BLaER1 (cell line): ENCODE measurements around the gene KLC3.

Experiments used
- H3K27ac ChIP-seq: shearing (Covaris generic); formaldehyde crosslinking; 2 replicates; pipeline ENCODE4 v1.8.1; 2022
- H3K27me3 ChIP-seq: shearing (Covaris generic); formaldehyde crosslinking; 2 replicates; pipeline ENCODE4 v1.8.1; 2022
- H3K36me3 ChIP-seq: shearing (Covaris generic); formaldehyde crosslinking; 2 replicates; pipeline ENCODE4 v1.8.1; 2022
- H3K4me1 ChIP-seq: shearing (Covaris generic); formaldehyde crosslinking; 2 replicates; pipeline ENCODE4 v1.8.1; 2022
- H3K4me2 ChIP-seq: shearing (Covaris generic); formaldehyde crosslinking; 2 replicates; pipeline ENCODE4 v1.8.1; 2022
- H3K4me3 ChIP-seq: shearing (Covaris generic); formaldehyde crosslinking; 2 replicates; pipeline ENCODE4 v1.8.1; 2022
- H3K9ac ChIP-seq: shearing (Covaris generic); formaldehyde crosslinking; 2 replicates; pipeline ENCODE4 v1.8.1; 2022
- H3K9me3 ChIP-seq: shearing (Covaris generic); formaldehyde crosslinking; 2 replicates; pipeline ENCODE4 v1.8.1; 2022
- H4K20me1 ChIP-seq: shearing (Covaris generic); formaldehyde crosslinking; 2 replicates; pipeline ENCODE4 v1.8.1; 2022
- Cebpa-rat ChIP-seq: shearing (Covaris generic); IDR thresholded peaks from 2 replicates; pipeline ENCODE4 v1.8.1; 2022

Gene KLC3

DNA sequence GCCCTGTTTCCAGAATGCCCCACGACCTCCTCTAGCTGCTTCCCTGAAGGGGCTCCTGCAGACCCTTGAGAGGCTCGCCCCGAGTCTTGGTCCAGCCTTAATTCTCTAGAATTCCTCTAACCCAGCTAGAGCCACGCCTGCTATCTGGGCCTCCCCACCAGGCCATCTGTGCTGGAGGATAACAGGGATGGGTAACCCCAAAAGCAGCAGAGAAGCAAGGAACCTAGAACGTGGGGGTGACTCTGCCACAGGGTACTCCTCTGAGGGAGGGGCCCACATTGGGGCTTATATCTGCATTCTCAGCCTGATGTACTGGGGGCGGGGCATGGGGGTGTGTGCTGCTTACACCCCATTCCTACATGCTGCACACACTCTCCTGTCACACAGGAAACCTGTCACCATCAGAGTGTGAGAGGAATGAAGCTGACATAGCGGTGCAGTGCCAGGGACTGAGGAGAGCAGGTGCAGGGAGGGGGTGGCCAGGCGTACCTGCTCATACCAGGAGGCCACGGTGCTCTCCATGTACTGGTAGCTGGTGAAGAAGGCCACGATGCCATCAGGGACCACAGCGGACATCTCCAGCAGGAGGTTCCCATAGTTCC is 13.8 kb downstream of the KLC3 start:
- Histone ChIP-seq H3K4me2 (no peak overlapping the region), H3K27me3 (no peaks in the 10 kb centered on the region), H3K9ac (no peak overlapping the region), H3K4me1 (no peaks in the 10 kb centered on the region), H3K9me3 (no peaks in the 10 kb centered on the region), H3K27ac (no peak overlapping the region), H3K36me3 (peaks cover 99% of the 10 kb centered on the region), H3K4me3 (no peak overlapping the region), H4K20me1 (no peaks in the 10 kb centered on the region)
- no peak for TF ChIP-seq Cebpa-rat

DNA sequence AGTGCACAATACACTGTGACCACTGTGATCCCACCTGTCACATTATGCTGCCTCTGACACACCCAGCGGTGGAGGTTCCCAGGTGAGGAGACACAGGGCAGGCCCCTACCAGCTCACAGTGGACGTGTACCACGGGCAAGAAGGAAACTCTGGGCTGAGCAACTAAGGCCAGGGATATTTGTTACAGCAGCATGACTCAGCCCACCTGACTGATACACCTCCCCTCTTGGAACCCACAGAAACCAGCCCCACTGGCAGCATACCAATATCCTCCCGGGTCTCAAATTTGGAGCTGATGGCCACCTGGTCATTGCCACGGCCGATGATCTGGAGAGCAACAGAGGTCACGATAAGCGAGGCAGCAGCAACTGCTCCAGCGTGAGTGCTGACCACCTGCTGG is 14.9 kb downstream of the KLC3 start:
- Histone ChIP-seq H3K4me2 (no peak overlapping the region), H3K36me3 (peaks cover 97% of the 10 kb centered on the region), H3K27me3 (no peaks in the 10 kb centered on the region), H4K20me1 (no peaks in the 10 kb centered on the region), H3K9ac (no peak overlapping the region), H3K27ac (no peak overlapping the region), H3K9me3 (no peaks in the 10 kb centered on the region), H3K4me3 (no peak overlapping the region), H3K4me1 (no peaks in the 10 kb centered on the region)
- TF ChIP-seq Cebpa-rat = no peak

DNA sequence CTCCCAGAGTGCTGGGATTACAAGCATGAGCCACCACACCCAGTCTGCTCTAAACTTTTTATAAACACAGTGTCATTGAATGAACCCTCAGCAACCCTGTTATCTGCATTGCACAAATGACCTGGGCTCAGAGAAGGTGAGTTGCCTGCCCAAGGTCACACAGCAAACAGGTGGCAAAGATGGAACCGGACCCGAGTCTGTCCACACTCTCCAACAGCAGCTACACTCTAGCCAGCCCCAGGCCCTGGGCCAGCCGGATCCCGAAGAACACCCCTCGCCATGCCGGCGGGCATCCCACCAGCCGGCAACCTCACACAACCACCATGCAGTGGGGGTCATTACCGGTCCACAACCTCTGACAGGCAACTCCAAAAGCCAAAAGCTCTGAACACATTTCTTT is 15.4 kb downstream of the KLC3 start:
- no peak overlapping the region for H3K9ac ChIP-seq
- no peak overlapping the region for H3K4me2 ChIP-seq
- peaks cover 97% of the 10 kb centered on the region for H3K36me3 ChIP-seq
- no peak for TF ChIP-seq Cebpa-rat
- no peak overlapping the region for H3K4me3 ChIP-seq
- no peaks in the 10 kb centered on the region for H3K4me1 ChIP-seq
- H3K9me3 ChIP-seq = no peaks in the 10 kb centered on the region
- H3K27me3 ChIP-seq = no peaks in the 10 kb centered on the region
- H4K20me1 ChIP-seq = no peaks in the 10 kb centered on the region
- H3K27ac ChIP-seq = no peak overlapping the region

DNA sequence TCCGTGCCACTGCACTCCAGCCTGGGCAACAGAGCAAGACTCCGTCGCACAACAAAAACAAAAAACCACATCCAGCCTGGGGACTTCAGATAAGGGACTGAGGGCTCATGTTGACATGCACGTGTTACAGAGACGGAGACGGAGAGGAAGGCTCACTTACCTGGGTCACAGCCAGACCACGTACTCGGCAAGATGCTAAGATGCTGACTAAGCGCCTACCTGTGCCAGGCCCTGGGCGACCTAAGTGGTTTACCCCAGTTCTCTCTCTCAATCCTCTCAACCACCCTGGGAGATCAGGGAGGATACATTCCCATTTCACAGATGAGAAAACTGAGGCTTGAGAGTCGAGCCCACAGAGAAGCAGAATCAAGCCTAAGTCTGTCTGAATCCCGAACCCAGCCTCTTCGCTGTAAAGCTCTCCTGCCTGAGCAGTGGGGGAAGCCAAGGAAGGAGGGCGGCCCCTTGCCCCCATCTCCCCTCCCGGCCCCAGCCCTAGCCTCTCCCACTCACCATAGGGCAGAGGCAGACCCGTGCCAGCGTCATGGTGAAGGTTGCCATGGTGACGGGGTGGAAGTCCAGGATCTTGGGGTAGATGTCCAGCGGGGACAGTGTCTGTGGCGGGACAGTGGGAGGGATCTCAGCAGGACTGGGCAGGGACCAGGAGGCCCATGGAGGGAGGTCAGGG is 16.4 kb downstream of the KLC3 start:
- no peak overlapping the region for H3K9ac ChIP-seq
- H3K4me1 ChIP-seq = no peaks in the 10 kb centered on the region
- H3K27me3 ChIP-seq = no peaks in the 10 kb centered on the region
- peaks cover 97% of the 10 kb centered on the region for H3K36me3 ChIP-seq
- H3K9me3 ChIP-seq = no peaks in the 10 kb centered on the region
- H3K4me2 ChIP-seq = no peak overlapping the region
- H4K20me1 ChIP-seq = no peaks in the 10 kb centered on the region
- H3K27ac ChIP-seq = no peak overlapping the region
- H3K4me3 ChIP-seq = no peak overlapping the region
- TF ChIP-seq Cebpa-rat = no peak

DNA sequence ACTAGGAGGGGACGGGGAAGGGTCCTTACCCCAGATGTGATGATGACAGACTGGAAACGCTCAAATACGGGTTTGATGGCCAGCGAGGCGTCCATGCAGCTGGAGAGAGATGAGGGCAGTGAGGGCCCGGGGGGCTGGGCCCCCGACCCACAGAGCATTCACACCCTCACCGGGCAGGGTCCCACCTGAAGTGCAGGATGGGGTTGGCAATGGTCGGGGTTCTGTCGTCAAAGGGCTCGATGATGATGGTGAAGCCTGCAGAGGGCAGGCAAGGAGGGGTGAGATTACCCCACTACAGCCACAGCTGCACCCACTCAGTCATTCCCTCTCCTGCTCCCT is 16.9 kb downstream of the KLC3 start:
- H3K4me1 ChIP-seq = no peaks in the 10 kb centered on the region
- H3K27me3 ChIP-seq = no peaks in the 10 kb centered on the region
- no peak overlapping the region for H3K4me3 ChIP-seq
- H4K20me1 ChIP-seq = no peaks in the 10 kb centered on the region
- no peak overlapping the region for H3K9ac ChIP-seq
- no peak overlapping the region for H3K27ac ChIP-seq
- no peak overlapping the region for H3K4me2 ChIP-seq
- H3K9me3 ChIP-seq = no peaks in the 10 kb centered on the region
- peaks cover 97% of the 10 kb centered on the region for H3K36me3 ChIP-seq
- TF ChIP-seq Cebpa-rat = no peak

DNA sequence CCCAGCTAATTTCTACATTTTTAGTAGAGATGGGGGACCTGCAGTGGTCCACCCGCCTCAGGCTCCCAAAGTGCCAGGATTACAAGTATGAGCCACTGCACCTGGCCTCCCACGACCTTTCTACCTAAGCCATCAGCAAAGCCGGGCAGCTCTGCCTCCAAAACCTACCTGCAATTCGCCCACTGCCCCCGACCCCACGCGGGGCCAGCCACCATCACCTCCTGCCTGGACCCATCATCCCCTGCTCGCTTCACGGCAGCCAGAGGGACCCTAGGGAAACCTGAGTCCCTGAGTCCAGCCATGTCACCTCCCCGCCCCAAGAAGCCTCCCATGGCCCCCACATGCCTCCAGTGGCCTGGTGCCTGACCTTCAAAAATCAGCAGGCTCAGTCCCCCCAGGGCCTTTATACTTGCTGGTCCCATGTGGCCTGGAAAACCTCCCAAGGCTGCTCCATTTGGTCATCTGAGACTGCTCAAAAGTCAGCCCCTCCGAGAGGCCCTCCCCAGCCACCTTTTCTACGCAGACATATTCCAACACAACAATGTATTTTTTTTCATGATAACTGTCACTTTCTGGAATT is 17.8 kb downstream of the KLC3 start:
- Histone ChIP-seq H3K9me3 (no peaks in the 10 kb centered on the region), H4K20me1 (no peaks in the 10 kb centered on the region), H3K27me3 (no peaks in the 10 kb centered on the region), H3K4me2 (no peak overlapping the region), H3K4me3 (no peak overlapping the region), H3K36me3 (peaks cover 97% of the 10 kb centered on the region), H3K9ac (no peak overlapping the region), H3K27ac (no peak overlapping the region), H3K4me1 (no peaks in the 10 kb centered on the region)
- TF ChIP-seq Cebpa-rat = no peak

DNA sequence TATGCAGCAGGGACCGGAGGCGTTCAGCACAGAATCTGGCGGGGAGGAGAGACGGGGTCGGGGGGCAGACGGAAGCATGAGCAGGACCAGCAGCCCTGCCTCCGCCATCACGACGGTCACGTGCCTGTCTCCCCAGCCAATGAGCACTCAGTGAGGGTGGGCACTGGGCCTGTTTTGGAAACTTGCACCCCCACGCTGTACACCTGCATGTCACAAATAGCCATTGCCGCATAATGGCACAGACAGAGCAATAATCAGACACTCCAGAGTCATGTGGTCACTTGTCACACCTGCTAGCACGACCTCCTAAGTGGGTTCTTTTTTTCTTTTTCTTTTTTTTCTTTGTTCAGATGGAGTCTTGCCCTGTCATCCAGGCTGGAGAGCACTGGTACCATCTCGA is 21.1 kb downstream of the KLC3 start:
- Histone ChIP-seq H3K36me3 (peaks cover 95% of the 10 kb centered on the region), H3K9me3 (no peaks in the 10 kb centered on the region), H4K20me1 (no peaks in the 10 kb centered on the region)

DNA sequence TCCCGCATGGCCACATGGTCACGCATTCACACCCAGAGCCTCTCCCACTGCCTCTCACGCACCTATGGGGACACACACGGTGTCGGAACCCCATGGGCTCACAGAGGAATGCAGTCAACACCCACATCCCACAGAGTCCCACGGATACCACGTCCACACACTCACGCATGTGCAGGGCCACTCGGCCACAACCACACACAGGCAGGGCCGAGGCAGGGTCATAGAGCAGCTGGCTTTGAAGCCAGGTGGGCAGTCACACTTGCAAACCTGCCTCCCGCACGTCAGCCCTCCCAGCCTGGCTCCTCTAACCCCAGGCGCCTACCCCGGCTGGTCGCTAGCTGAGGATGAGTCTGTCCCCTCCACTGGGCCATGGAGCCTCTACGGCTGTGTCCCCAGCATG is 21.7 kb downstream of the KLC3 start:
- H3K4me3 ChIP-seq = no peak overlapping the region
- H3K4me2 ChIP-seq = no peak overlapping the region
- peaks cover 11% of the 10 kb centered on the region; the same call in 1 of the 2 replicates for H3K4me1 ChIP-seq
- H3K27ac ChIP-seq = no peak overlapping the region
- no peak for TF ChIP-seq Cebpa-rat
- H3K9me3 ChIP-seq = no peaks in the 10 kb centered on the region
- H3K9ac ChIP-seq = no peak overlapping the region
- no peaks in the 10 kb centered on the region for H4K20me1 ChIP-seq
- H3K27me3 ChIP-seq = no peaks in the 10 kb centered on the region
- peaks cover 89% of the 10 kb centered on the region for H3K36me3 ChIP-seq

More for the DNA sequence above, 21.1 kb downstream of the KLC3 start:
- Histone ChIP-seq H3K27ac (no peak overlapping the region), H3K4me3 (no peak overlapping the region), H3K4me1 (peaks cover 4% of the 10 kb centered on the region; the same call in 1 of the 2 replicates), H3K9ac (no peak overlapping the region), H3K27me3 (no peaks in the 10 kb centered on the region), H3K4me2 (no peak overlapping the region)
- no peak for TF ChIP-seq Cebpa-rat

DNA sequence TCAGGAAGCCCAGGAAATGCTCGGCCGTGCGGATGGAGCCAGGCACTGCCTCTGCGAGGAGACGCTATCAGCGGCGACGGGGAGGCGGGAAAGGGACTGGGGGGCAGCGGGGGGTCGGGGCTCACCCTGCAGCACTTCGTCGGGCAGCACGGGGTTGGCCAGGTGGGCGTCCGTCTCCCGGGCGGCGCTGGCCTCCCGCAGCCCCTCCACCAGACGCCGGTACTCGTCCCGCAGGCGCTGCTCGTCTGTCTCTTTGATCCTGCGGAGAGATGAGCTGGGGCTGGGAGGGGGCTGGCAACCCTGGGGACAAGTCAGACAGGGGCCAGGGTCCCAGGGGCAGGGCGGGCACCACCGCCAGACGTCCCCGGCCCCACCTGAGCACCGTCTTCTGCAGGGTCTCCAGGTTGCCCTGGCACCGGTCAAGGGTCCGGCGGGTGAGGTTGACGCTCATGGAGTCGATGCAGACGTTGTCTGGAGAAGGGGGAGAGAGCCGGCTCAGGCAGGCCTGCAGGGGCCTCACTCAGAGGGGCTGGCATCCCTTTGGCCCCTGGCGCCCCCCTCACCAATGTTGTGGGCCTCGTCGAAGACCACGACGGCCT is 23.4 kb downstream of the KLC3 start:
- Histone ChIP-seq H3K4me2 (no peak overlapping the region), H3K36me3 (peaks cover 72% of the 10 kb centered on the region), H3K27ac (no peak overlapping the region), H3K27me3 (no peaks in the 10 kb centered on the region), H3K4me1 (peaks cover 23% of the 10 kb centered on the region), H3K9me3 (no peaks in the 10 kb centered on the region), H4K20me1 (no peaks in the 10 kb centered on the region), H3K9ac (no peak overlapping the region), H3K4me3 (no peak overlapping the region)
- TF ChIP-seq Cebpa-rat = no peak

DNA sequence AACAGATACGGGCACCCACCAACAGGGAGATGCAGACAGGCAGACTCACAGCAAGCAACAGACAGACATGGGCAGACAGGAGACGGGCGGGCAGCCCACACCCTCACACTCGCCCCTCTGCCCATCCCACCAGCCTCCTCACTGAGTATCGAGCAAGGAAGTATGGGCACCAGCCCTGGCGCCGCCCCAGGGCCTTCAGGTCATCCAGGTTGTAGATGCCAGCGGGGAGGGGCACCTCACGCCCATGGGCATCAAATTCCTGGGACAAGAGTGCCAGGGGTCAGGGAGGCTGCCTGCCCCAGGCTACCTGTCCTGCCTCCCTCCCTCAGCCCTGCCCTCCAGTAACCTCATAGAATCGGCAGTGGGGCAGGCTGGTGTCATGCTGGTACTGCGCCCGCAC is 24.1 kb downstream of the KLC3 start:
- H3K36me3 ChIP-seq = peaks cover 65% of the 10 kb centered on the region
- H4K20me1 ChIP-seq = no peaks in the 10 kb centered on the region
- TF ChIP-seq Cebpa-rat = no peak
- peaks cover 31% of the 10 kb centered on the region for H3K4me1 ChIP-seq
- no peak overlapping the region for H3K9ac ChIP-seq
- H3K27me3 ChIP-seq = no peaks in the 10 kb centered on the region
- H3K4me2 ChIP-seq = no peak overlapping the region
- H3K27ac ChIP-seq = no peak overlapping the region
- no peaks in the 10 kb centered on the region for H3K9me3 ChIP-seq
- H3K4me3 ChIP-seq = no peak overlapping the region
